Measurements from ENCODE around the gene ALPP.
A peak's percentile ranks its signal among the peaks of the same experiment; 100 is the strongest.

ALPP gene

GRCh38 chr2:232419245-232420072, 40.9 kb downstream of the ALPP start:
- H3K4me3 ChIP-seq (ENCODE audit: low read depth, low read length), result no peak overlapping the region
- no peaks in the 10 kb centered on the region for H3K9me3 ChIP-seq (ENCODE audit: control insufficient read depth, insufficient read depth, low read depth, low read length)
- no peak overlapping the region for H3K27ac ChIP-seq (ENCODE audit: extremely low read depth, low read depth, low read length)
- ChIA-PET CTCF (interaction anchor here (0.7 to 1.1 kb wide), 2 partner anchors 8 to 14 kb away, joined by 3 to 4 read pairs; no protein-coding TSS in a partner anchor), POLR2A (no interaction called here)
- no peaks in the 10 kb centered on the region for H3K4me1 ChIP-seq (ENCODE audit: control insufficient read depth, insufficient read depth, low read length)
- no peaks in the 10 kb centered on the region for H3K36me3 ChIP-seq (ENCODE audit: control insufficient read depth in 2 of 2, insufficient read depth in 1 of 2, low read length in 2 of 2)
- TF ChIP-seq ZBTB6 (tag by site-specific recombination; IDR thresholded peaks at IDR 0.05), result no peak

- Histone ChIP-seq H3K27ac (ENCODE audit: extremely low read depth, low read depth, low read length) (no peak overlapping the region), H3K4me1 (ENCODE audit: control insufficient read depth, insufficient read depth, low read length) (no peaks in the 10 kb centered on the region), H3K4me3 (ENCODE audit: low read depth, low read length) (no peak overlapping the region), H3K9me3 (ENCODE audit: control insufficient read depth, insufficient read depth, low read depth, low read length) (no peaks in the 10 kb centered on the region), H3K36me3 (ENCODE audit: control insufficient read depth in 2 of 2, insufficient read depth in 1 of 2, low read length in 2 of 2) (no peaks in the 10 kb centered on the region)
- TF ChIP-seq ZEB2 (tag by site-specific recombination; IDR thresholded peaks at IDR 0.05) (no peak), ZNF777 (tag by site-specific recombination; IDR thresholded peaks at IDR 0.05; ENCODE audit: borderline replicate concordance) (no peak), ZNF184 (tag by site-specific recombination; IDR thresholded peaks at IDR 0.05) (no peak), ZNF266 (tag by site-specific recombination; IDR thresholded peaks at IDR 0.05; ENCODE audit: low read depth) (no peak)
- CTCF ChIA-PET, result no interaction called here
- POLR2A ChIA-PET, result no interaction called here
Measured at GRCh38 chr2:232420073-232420454, 41.5 kb downstream of the ALPP start.

GRCh38 chr2:232420463-232421188, 42.1 kb downstream of the ALPP start:
- H3K4me3 ChIP-seq (ENCODE audit: low read depth, low read length), result peak overlapping the region; percentile 49
- H3K9me3 ChIP-seq (ENCODE audit: control insufficient read depth, insufficient read depth, low read depth, low read length), result no peaks in the 10 kb centered on the region
- POLR2A ChIA-PET, result no interaction called here
- no peak overlapping the region; the same call in 1 of the 2 replicates for H3K27ac ChIP-seq (ENCODE audit: extremely low read depth, low read depth, low read length)
- CTCF ChIA-PET, result interaction anchor here (0.5 to 0.7 kb wide), 5 partner anchors 16 to 490 kb away, joined by 3 to 6 read pairs (median 3); no protein-coding TSS in a partner anchor
- H3K36me3 ChIP-seq (ENCODE audit: control insufficient read depth in 2 of 2, insufficient read depth in 1 of 2, low read length in 2 of 2), result no peaks in the 10 kb centered on the region
- no peaks in the 10 kb centered on the region for H3K4me1 ChIP-seq (ENCODE audit: control insufficient read depth, insufficient read depth, low read length)
- TF ChIP-seq ZNF521 (tag by site-specific recombination; IDR thresholded peaks at IDR 0.05), result no peak
- TF ChIP-seq ZBTB17 (tag by site-specific recombination; IDR thresholded peaks at IDR 0.05), result peak; percentile 27; the same call in 1 of the 2 replicates
- no peak for TF ChIP-seq ZNF707 (tag by site-specific recombination; IDR thresholded peaks at IDR 0.05)
- TF ChIP-seq GLIS2 (tag by site-specific recombination; IDR thresholded peaks at IDR 0.05), result no peak
- peak; percentile 52; the same call in 1 of the 2 replicates for TF ChIP-seq ZNF335 (tag by site-specific recombination; conservative IDR thresholded peaks at IDR 0.05)
- no peak for TF ChIP-seq ZNF138 (tag by site-specific recombination; IDR thresholded peaks at IDR 0.05; ENCODE audit: borderline replicate concordance)
- no peak for TF ChIP-seq ZNF837 (tag by site-specific recombination; IDR thresholded peaks at IDR 0.05)
- TF ChIP-seq GLIS1 (tag by site-specific recombination; IDR thresholded peaks at IDR 0.05), result no peak
- no peak for TF ChIP-seq ZNF362 (tag by site-specific recombination; IDR thresholded peaks at IDR 0.05)
- TF ChIP-seq ZNF664 (tag by site-specific recombination; IDR thresholded peaks at IDR 0.05), result no peak
- no peak for TF ChIP-seq ZNF518A (tag by site-specific recombination; conservative IDR thresholded peaks at IDR 0.05; ENCODE audit: low read depth)
- no peak for TF ChIP-seq ZFP3 (tag by site-specific recombination; IDR thresholded peaks at IDR 0.05; ENCODE audit: low read depth)
- no peak for TF ChIP-seq ZNF704 (tag by site-specific recombination; IDR thresholded peaks at IDR 0.05)
- TF ChIP-seq ZFP41 (tag by site-specific recombination; IDR thresholded peaks at IDR 0.05; ENCODE audit: borderline replicate concordance), result no peak

Measured in HEK293 (cell line).